GM12801 (cell line): ENCODE data around the gene NKAPL.

Source experiments
- CTCF ChIP-seq: IDR thresholded peaks from one replicate; pipeline ENCODE4 v1.5.1; 2011; ENCODE audit warnings: control low read depth; ENCODE audit not compliant: insufficient read length; ENCODE audit errors: extremely low read depth

NKAPL gene

DNA sequence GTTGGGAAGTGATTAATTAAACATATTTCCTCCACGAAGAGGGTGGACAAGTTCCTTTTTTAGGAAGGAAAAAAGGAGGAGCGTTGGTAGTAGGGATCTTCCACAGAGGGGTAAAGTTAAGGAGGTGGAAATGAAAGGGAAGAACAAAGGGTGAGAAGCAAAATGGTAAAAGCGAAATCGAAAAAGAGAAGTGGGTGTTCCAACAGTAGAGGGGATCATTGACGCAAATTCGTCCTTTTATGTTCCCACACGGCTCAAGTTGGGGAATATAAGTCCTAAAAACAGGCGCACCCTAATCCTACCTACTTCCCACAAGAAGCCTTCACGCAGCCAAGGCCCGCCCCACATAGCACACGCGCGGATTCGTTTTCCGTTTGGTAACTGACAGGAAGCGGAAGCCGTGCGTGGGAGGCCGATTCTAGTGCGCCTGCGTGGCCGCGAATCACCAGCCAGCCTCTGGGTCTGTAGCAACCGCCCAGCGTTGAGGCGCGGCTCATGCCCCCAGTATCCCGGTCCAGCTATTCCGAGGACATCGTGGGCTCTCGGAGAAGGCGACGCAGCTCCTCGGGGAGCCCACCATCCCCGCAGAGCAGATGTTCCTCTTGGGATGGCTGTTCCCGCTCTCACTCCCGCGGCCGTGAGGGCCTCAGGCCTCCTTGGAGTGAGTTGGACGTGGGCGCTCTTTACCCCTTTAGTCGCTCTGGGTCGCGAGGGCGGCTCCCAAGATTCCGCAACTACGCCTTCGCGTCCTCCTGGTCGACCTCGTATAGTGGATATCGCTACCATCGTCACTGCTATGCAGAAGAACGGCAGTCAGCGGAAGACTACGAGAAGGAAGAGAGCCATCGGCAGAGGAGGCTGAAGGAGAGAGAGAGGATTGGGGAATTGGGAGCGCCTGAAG is at the start of gene NKAPL:
NKAPL (plus strand) TSS at position 421 of the 901 bp plus-strand sequence; CDS start at position 496, 75 bp downstream.
- TF ChIP-seq CTCF: no peak

DNA sequence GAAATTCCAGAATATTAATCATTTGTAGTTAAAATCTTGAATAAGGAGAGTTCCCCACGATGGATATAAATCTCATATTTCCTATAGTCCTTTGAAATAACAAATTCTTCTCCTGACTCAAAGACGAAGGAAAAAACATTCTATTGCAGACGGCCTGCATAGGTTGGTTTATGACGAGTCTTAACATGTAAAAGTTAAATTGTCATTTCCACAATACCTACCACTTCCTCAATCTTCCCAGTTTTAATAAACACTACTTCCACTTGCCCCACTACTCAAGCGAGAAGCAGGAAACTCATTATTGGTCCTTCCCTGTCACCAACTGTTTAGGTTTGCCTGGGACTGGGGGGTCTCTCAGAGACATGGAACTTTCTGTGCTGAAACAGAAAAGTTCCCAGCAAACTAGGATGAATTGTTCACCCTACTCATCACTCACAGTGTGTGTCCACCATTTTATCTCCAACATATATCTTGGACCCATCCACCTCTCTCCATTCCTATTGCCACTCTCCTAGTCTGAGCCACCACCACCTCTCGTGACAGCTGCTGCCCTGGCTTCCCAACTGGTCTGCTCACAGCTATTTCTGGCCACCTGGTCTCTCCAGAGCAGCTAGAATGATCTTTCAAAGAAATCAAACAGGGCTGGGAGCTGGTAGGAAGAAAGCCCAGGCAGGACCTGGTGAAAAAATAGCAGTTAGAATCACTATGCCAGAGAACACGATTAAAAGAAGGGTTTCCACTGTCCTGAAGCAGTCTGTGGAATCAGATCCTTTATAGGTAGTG is 49.2 kb upstream of the NKAPL start:
- TF ChIP-seq CTCF: no peak

- TF ChIP-seq CTCF: no peak
Measured at GRCh38 chr6:28211840-28212509, 47.1 kb upstream of the NKAPL start.

DNA sequence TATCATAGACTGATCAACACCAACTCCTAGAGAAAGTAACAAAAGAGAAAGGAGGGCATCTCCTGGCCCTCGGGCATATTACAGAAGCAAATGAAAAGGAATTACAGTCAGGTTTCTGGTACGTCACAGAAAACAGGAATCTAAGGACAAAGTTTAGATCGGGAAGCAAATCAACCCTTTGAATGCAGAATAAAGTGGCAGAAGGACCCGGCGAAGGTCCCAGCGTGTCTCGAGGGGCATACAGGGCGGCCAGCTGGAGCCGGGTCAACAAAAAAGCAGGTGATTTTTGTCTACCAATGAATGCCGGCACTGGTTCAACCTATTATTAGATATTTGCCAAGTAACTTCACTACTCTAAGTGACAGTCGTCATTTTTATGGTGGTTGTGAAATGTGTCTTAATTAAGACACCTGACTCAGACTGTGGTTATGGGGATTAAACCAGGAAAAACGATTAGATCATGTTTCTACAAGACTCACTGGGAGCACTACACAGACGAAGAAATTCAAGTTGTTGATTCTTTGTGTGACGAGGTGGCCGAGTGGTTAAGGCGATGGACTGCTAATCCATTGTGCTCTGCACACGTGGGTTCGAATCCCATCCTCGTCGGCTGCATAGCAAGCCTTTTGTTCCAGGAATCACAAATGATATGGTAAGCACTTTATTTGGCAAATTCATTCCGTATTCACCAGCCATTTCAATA is 46.4 kb upstream of the NKAPL start:
- TF ChIP-seq CTCF: no peak

- TF ChIP-seq CTCF: no peak
Measured at GRCh38 chr6:28213213-28213523, 45.9 kb upstream of the NKAPL start.

GRCh38 chr6:28215425-28215824 is 43.7 kb upstream of the NKAPL start:
- no peak for TF ChIP-seq CTCF

DNA sequence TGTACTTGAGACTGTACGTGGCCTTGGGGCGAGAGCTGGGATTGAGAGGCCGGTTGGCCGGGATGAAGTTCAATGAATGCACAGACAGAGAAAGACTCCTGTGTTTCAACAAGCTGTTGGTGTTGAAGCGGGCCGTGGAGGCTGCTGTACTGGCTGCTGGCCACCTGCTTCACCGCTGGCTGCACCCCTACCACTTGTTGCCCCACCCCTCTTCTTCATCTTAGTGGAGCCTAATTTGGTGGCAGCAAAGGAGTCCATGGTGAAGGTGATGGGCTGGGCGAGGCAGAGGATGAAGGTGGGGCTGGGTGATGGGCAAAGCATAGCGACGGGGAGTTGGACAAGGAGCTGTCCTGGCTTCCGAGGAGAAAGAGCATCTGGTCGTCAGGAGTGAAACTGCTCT is 41.2 kb upstream of the NKAPL start:
- TF ChIP-seq CTCF: no peak
